CD14-positive monocyte (primary cell): ENCODE data around the gene FOXRED1. TPM values are rescaled to one million over a fixed set of nuclear protein-coding genes. Genes with fewer than 3 reads are reported as not detected.

Source experiments
- DNase-seq, 3 donors: peaks; one replicate each; pipeline ENCODE4 v3.0.0-alpha.2; 2011 to 2022
- H2AFZ ChIP-seq: 2 replicates; pipeline ENCODE4 v1.6.0; 2012; ENCODE audit warnings: mild to moderate bottlenecking, low read depth, low read length, inconsistent platforms; ENCODE audit not compliant: insufficient read depth, poor library complexity, severe bottlenecking
- H3K27ac ChIP-seq, 2 donors: 1 replicate in 1 of 2; 2 replicates in 1 of 2; pipeline ENCODE4 v1.5.1; 2012 to 2013; ENCODE audit warnings: low read length in 2 of 2, control low read depth in 1 of 2, inconsistent platforms in 1 of 2, low read depth in 1 of 2, mild to moderate bottlenecking in 1 of 2
- H3K27me3 ChIP-seq, 2 donors: one replicate each; pipeline versions ENCODE4 v1.6.0 to v1.6.1; 2011 to 2013; ENCODE audit warnings: low read length in 2 of 2; ENCODE audit not compliant: control insufficient read depth in 2 of 2, insufficient read depth in 2 of 2
- H3K36me3 ChIP-seq, 2 donors: replicated peaks in 1 of 2; 1 replicate in 1 of 2; 2 replicates in 1 of 2; pipeline versions ENCODE4 v1.5.1 to v1.6.1; 2012 to 2013; ENCODE audit warnings: low read length in 2 of 2, control low read depth in 1 of 2, inconsistent platforms in 1 of 2, mild to moderate bottlenecking in 1 of 2; ENCODE audit not compliant: insufficient read depth in 2 of 2, control insufficient read depth in 1 of 2
- H3K4me1 ChIP-seq, 2 donors: 1 replicate in 1 of 2; 2 replicates in 1 of 2; pipeline versions ENCODE4 v1.5.1 to v1.6.1; 2012 to 2013; ENCODE audit warnings: low read length in 2 of 2, control low read depth in 1 of 2, inconsistent platforms in 1 of 2, mild to moderate bottlenecking in 1 of 2, moderate library complexity in 1 of 2; ENCODE audit not compliant: insufficient read depth in 2 of 2, control insufficient read depth in 1 of 2
- H3K4me2 ChIP-seq: replicated peaks from 2 replicates; pipeline ENCODE3; 2012; ENCODE audit warnings: low read length, moderate library complexity, mild to moderate bottlenecking; ENCODE audit not compliant: poor library complexity, severe bottlenecking; ENCODE audit errors: extremely low read depth
- H3K4me3 ChIP-seq, 3 experiments: fragments of 200-600 bp in 1 of 3; sonication (generic) in 1 of 3; replicated peaks in 1 of 3; 1 replicate in 2 of 3; 2 replicates in 1 of 3; pipeline ENCODE4 v1.5.1; 2011 to 2013; ENCODE audit warnings: low read length in 3 of 3, mild to moderate bottlenecking in 3 of 3, control low read depth in 2 of 3, low read depth in 2 of 3, inconsistent platforms in 1 of 3, moderate library complexity in 1 of 3
- H3K79me2 ChIP-seq: 2 replicates; pipeline ENCODE4 v1.6.0; 2012; ENCODE audit warnings: mild to moderate bottlenecking, control low read depth, inconsistent platforms, low read length, moderate library complexity; ENCODE audit not compliant: insufficient read depth
- H3K9ac ChIP-seq: 2 replicates; pipeline ENCODE4 v1.6.0; 2017; ENCODE audit warnings: low read length, mild to moderate bottlenecking; ENCODE audit not compliant: insufficient read depth, poor library complexity, severe bottlenecking
- H3K9me3 ChIP-seq, 2 donors: replicated peaks in 1 of 2; 1 replicate in 1 of 2; 2 replicates in 1 of 2; pipeline versions ENCODE4 v1.5.1 to v1.6.1; 2012 to 2013; ENCODE audit warnings: low read length in 2 of 2, control low read depth in 1 of 2; ENCODE audit not compliant: control insufficient read depth in 1 of 2, insufficient read depth in 1 of 2
- H4K20me1 ChIP-seq: 2 replicates; pipeline ENCODE4 v1.6.0; 2012; ENCODE audit warnings: mild to moderate bottlenecking, low read length, control low read depth, moderate library complexity; ENCODE audit not compliant: insufficient read depth
- H3K27ac Mint-ChIP-seq, 7 donors: one replicate each; pipeline ENCODE4 v1.8.0; 2020; ENCODE audit warnings: mild to moderate bottlenecking in 7 of 7, mixed read lengths in 7 of 7, moderate library complexity in 6 of 7, inconsistent platforms in 2 of 7
- H3K27me3 Mint-ChIP-seq, 3 donors: one replicate each; pipeline ENCODE4 v1.8.0; 2021 to 2022; ENCODE audit warnings: low read depth in 3 of 3, mild to moderate bottlenecking in 3 of 3, mixed read lengths in 3 of 3, moderate library complexity in 3 of 3, inconsistent platforms in 1 of 3
- H3K36me3 Mint-ChIP-seq, 2 donors: one replicate each; pipeline ENCODE4 v1.8.0; 2020; ENCODE audit warnings: mixed read lengths in 2 of 2, inconsistent platforms in 1 of 2, mild to moderate bottlenecking in 1 of 2
- H3K4me1 Mint-ChIP-seq: one replicate; pipeline ENCODE4 v1.8.0; 2020; ENCODE audit warnings: mild to moderate bottlenecking, mixed read lengths
- H3K4me3 Mint-ChIP-seq, 2 donors: one replicate each; pipeline ENCODE4 v1.8.0; 2020; ENCODE audit warnings: mild to moderate bottlenecking in 2 of 2, mixed read lengths in 2 of 2, moderate library complexity in 1 of 2
- H3K9me3 Mint-ChIP-seq, 7 donors: one replicate each; pipeline ENCODE4 v1.8.0; 2020 to 2022; ENCODE audit warnings: mixed read lengths in 7 of 7, mild to moderate bottlenecking in 6 of 7, moderate library complexity in 6 of 7, inconsistent platforms in 2 of 7
- WGBS: methylation state at CpG from one replicate; pipeline ENCODE4 v1.1.5; 2013; ENCODE audit warnings: missing lambda C conversion rate; ENCODE audit not compliant: insufficient coverage; 5-methylcytosine and 5-hydroxymethylcytosine counted together
- intact Hi-C, 2 donors: fragments of 100-400 bp; cut with micrococcal nuclease; formaldehyde crosslinking; loops; one replicate each; pipeline versions ENCODE4 v1.15.0 to v1.15.1; 2023
- polyA plus RNA-seq, 3 donors: library from polyadenylated mRNA; depleted of rRNA in 1 of 3; unstranded in 2 of 3; stranded (reverse) in 1 of 3; fragments of 300-500 nt in 2 of 3; fragments of >200 nt in 1 of 3; fragmentation: Illumina TruSeq in 2 of 3; gene quantifications; 1 replicate in 2 of 3; 2 replicates in 1 of 3; pipeline ENCODE4 v1.2.3, GENCODE V29; 2012 to 2021
- TF ChIP-seq, protein P1 (sequence below): fragments of 200-600 bp; IDR thresholded peaks from one replicate; pipeline ENCODE4 v1.8.0; 2022; ENCODE audit warnings: antibody characterized with exemption, mild to moderate bottlenecking

FOXRED1 gene
- polyA plus RNA-seq, 3 donors: 15.2 to 18.0 (median 15.4) TPM

DNA sequence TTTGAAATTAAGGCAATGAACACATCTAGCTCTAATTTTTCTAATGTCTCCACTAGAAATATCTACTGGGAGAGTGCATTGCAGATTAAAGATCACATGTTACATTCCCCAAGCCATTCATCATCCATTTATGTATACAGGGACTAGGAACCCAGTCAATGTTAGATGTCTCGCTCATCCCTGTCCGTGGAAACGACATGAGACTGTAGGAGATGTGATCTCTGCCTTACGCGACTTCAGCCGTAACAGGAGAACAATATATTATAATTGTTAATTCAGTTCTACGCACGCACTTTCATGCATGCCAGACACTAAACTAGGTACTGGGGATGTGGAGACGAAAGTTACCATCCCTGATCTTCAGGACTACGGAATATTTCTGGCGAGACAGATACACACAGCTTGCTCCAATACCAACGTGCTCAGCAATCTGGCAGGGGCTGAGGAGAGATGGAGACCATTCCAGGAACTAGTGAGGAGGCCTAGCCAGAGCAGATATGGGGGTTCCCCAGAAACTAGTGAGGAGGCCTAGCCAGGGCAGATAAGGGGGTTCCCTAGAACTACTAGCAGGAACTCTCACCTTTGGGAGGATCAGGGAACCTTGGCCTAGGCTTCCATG, 35.6 kb downstream of the FOXRED1 start:
- peaks cover 0 to 2% (median 2%) of the 10 kb centered on the region in 3 donors for H3K27me3 Mint-ChIP-seq

DNA sequence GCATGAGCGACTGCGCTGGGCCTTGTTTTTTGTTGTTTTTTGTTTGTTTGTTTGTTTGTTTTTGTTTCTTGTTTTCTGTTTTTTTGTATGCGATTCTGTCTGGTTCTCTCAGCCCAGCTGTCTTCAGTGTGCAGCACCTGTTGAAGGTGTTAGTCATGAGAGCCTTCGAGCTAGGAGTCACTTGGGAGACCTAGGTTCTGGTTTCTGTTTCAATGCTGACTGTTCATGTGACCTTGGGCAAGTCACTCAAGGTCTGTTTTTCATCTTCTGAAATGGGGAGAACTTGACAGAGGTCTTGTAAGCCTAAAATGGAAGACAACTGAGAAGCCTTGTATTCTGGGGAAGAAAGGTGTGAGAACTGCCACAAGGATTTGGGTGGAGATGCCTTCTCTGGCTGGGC, 36.7 kb downstream of the FOXRED1 start:
- no peaks in the 10 kb centered on the region for H3K9me3 Mint-ChIP-seq
- H3K4me1 Mint-ChIP-seq: peaks cover 32% of the 10 kb centered on the region
- H2AFZ ChIP-seq: no peak overlapping the region
- intact Hi-C loops: no loop called here
- no peaks in the 10 kb centered on the region for H3K27me3 ChIP-seq
- no peak overlapping the region for H3K4me2 ChIP-seq
- H4K20me1 ChIP-seq: no peaks in the 10 kb centered on the region
- H3K79me2 ChIP-seq: peaks cover 31% of the 10 kb centered on the region
- peaks cover 4 to 32% of the 10 kb centered on the region in 2 donors for H3K36me3 ChIP-seq
- no peak overlapping the region for H3K9ac ChIP-seq
- TF ChIP-seq, protein P1, sequence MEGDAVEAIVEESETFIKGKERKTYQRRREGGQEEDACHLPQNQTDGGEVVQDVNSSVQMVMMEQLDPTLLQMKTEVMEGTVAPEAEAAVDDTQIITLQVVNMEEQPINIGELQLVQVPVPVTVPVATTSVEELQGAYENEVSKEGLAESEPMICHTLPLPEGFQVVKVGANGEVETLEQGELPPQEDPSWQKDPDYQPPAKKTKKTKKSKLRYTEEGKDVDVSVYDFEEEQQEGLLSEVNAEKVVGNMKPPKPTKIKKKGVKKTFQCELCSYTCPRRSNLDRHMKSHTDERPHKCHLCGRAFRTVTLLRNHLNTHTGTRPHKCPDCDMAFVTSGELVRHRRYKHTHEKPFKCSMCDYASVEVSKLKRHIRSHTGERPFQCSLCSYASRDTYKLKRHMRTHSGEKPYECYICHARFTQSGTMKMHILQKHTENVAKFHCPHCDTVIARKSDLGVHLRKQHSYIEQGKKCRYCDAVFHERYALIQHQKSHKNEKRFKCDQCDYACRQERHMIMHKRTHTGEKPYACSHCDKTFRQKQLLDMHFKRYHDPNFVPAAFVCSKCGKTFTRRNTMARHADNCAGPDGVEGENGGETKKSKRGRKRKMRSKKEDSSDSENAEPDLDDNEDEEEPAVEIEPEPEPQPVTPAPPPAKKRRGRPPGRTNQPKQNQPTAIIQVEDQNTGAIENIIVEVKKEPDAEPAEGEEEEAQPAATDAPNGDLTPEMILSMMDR: no peak
- H3K4me3 ChIP-seq: no peak overlapping the region
- peaks cover 23 to 31% of the 10 kb centered on the region in 2 donors for H3K4me1 ChIP-seq
- H3K27ac Mint-ChIP-seq: peak overlapping the region in 4 of 7 donors; percentile 2 to 43 (median 36)
- 67% methylated on average over 2 of the region's 4 CpGs for WGBS
- no peak overlapping the region for H3K4me3 Mint-ChIP-seq
- H3K27ac ChIP-seq: no peak overlapping the region
- peaks cover 21 to 46% of the 10 kb centered on the region in 2 donors for H3K36me3 Mint-ChIP-seq
- H3K27me3 Mint-ChIP-seq: peaks cover 0 to 2% (median 2%) of the 10 kb centered on the region in 3 donors
- no peak for DNase-seq
- H3K9me3 ChIP-seq: no peaks in the 10 kb centered on the region

More for the DNA sequence above, 35.6 kb downstream of the FOXRED1 start:
- Histone ChIP-seq H2AFZ (peak overlapping the region; percentile 97), H3K4me3 (peak overlapping the region; percentile 70 to 94 (median 91)), H3K27ac (peak overlapping the region; percentile 68 to 82), H3K79me2 (peaks cover 31% of the 10 kb centered on the region), H3K27me3 (no peaks in the 10 kb centered on the region), H3K36me3 (peaks cover 3 to 39% of the 10 kb centered on the region in 2 donors), H4K20me1 (no peaks in the 10 kb centered on the region), H3K4me1 (peaks cover 17 to 20% of the 10 kb centered on the region in 2 donors), H3K9me3 (no peaks in the 10 kb centered on the region), H3K9ac (peak overlapping the region; percentile 84), H3K4me2 (peak overlapping the region; percentile 86)
- Mint-ChIP-seq H3K36me3 (peaks cover 15 to 46% of the 10 kb centered on the region in 2 donors), H3K27ac (peak overlapping the region; percentile 89 to 96 (median 92)), H3K4me3 (peak overlapping the region; percentile 94 to 99), H3K9me3 (no peaks in the 10 kb centered on the region), H3K4me1 (peaks cover 24% of the 10 kb centered on the region)
- 90% methylated on average over 4 of the region's 12 CpGs for WGBS
- no peak for DNase-seq
- intact Hi-C loops: no loop called here
- TF ChIP-seq, protein P1: no peak
